Epithelial cell of proximal tubule (primary cell): Measurements from ENCODE around the gene GPC2. TPM values are rescaled to one million over a fixed set of nuclear protein-coding genes. Genes with fewer than 3 reads are reported as not detected.
"Not testable (repeated sequence)": the region's sequence is repeated elsewhere in the genome, so short reads cannot be mapped to it uniquely, and the experiment has no call there.

Source experiments
- DNase-seq: peaks from one replicate; pipeline ENCODE4 v3.0.0-alpha.2; 2011; ENCODE audit warnings: low read depth
- H3K4me3 ChIP-seq: 2 replicates; pipeline ENCODE4 v1.5.1; 2011; ENCODE audit warnings: low read depth, mild to moderate bottlenecking, low read length
- CTCF ChIP-seq: conservative IDR thresholded peaks from 2 replicates; pipeline ENCODE4 v1.5.1; 2012; ENCODE audit warnings: low read depth, mild to moderate bottlenecking, low read length
- total RNA-seq: library from RNA; depleted of rRNA; stranded (reverse); fragments of >200 nt; gene quantifications from 2 replicates; pipeline ENCODE4 v1.2.3, GENCODE V29; 2015

The GPC2 gene
- total RNA-seq, 1 donor from 2014 or later, result 11.0 TPM

GRCh38 chr7:100210805-100211204, 33.6 kb upstream of the GPC2 start:
- no peak for DNase-seq
- TF ChIP-seq CTCF, result no peak
- H3K4me3 ChIP-seq, result no peak overlapping the region

- no peak for DNase-seq
- H3K4me3 ChIP-seq, result no peak overlapping the region
- TF ChIP-seq CTCF, result no peak
Measured at GRCh38 chr7:100209493-100209892, 32.3 kb upstream of the GPC2 start.

GRCh38 chr7:100208911-100209408, 31.8 kb upstream of the GPC2 start:
- TF ChIP-seq CTCF, result no peak
- no peak overlapping the region for H3K4me3 ChIP-seq
- DNase-seq, result no peak

GRCh38 chr7:100204454-100204853, 27.3 kb upstream of the GPC2 start:
- no peak for TF ChIP-seq CTCF
- DNase-seq, result no peak
- no peak overlapping the region for H3K4me3 ChIP-seq

- H3K4me3 ChIP-seq, result no peak overlapping the region
- TF ChIP-seq CTCF, result no peak
Measured at GRCh38 chr7:100200693-100201092, 23.5 kb upstream of the GPC2 start.

GRCh38 chr7:100198266-100198665, 21.1 kb upstream of the GPC2 start:
- no peak for DNase-seq
- H3K4me3 ChIP-seq, result no peak overlapping the region
- no peak for TF ChIP-seq CTCF

More at GRCh38 chr7:100200693-100201092, 23.5 kb upstream of the GPC2 start:
- DNase-seq, result no peak

- not testable (repeated sequence) for H3K4me3 ChIP-seq, DNase-seq
Measured at GRCh38 chr7:100195901-100196322, 18.7 kb upstream of the GPC2 start.
